Measurements from ENCODE around the gene MEGF8. TPM values are rescaled to one million over a fixed set of nuclear protein-coding genes. Genes with fewer than 3 reads are reported as not detected.

The MEGF8 gene
- total RNA-seq, 1 experiment from 2014 or later = 6.5 TPM

DNA sequence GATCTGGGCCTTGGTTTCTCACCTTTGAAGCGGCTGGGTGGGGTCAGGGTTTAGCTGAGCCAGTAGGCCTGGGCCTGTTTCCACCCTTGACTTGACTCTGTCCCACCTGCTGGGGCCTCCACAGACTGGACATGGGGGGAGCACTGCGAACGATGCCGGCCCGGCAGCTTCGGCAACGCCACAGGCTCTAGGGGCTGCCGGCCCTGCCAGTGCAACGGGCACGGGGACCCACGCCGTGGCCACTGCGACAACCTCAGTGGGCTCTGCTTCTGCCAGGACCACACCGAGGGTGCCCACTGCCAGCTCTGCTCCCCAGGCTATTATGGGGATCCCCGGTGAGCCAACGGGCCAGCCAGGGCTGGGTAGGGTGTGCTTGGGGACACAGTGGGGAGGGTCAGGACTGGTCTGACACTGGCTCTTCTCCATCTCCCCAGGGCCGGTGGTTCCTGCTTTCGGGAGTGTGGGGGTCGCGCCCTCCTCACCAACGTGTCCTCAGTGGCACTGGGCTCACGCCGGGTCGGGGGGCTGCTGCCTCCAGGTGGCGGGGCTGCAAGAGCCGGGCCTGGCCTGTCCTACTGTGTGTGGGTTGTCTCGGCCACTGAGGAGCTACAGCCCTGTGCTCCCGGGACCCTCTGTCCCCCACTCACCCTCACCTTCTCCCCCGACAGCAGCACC is 28.0 kb downstream of the MEGF8 start:
- Histone ChIP-seq H3K4me1 (ENCODE audit: low read length) (peaks cover 9% of the 10 kb centered on the region), H3K79me2 (ENCODE audit: low read length) (no peaks in the 10 kb centered on the region), H3K27ac (ENCODE audit: low read length) (no peak overlapping the region), H3K9me3 (ENCODE audit: low read length) (no peaks in the 10 kb centered on the region), H3K9ac (ENCODE audit: low read length) (no peak overlapping the region), H2AFZ (ENCODE audit: low read length) (no peak overlapping the region), H3K4me3 (ENCODE audit: low read length) (no peak overlapping the region), H3K36me3 (ENCODE audit: insufficient read depth, low read length) (no peaks in the 10 kb centered on the region), H3K27me3 (ENCODE audit: low read length) (no peaks in the 10 kb centered on the region), H4K20me1 (ENCODE audit: insufficient read depth, low read depth, low read length) (no peaks in the 10 kb centered on the region), H3K9me2 (replicated peaks; ENCODE audit: insufficient read depth, low read length) (no peaks in the 10 kb centered on the region), H3K4me2 (ENCODE audit: low read depth, low read length, poor library complexity, severe bottlenecking) (no peak overlapping the region)
- DNase-seq = no peak

DNA sequence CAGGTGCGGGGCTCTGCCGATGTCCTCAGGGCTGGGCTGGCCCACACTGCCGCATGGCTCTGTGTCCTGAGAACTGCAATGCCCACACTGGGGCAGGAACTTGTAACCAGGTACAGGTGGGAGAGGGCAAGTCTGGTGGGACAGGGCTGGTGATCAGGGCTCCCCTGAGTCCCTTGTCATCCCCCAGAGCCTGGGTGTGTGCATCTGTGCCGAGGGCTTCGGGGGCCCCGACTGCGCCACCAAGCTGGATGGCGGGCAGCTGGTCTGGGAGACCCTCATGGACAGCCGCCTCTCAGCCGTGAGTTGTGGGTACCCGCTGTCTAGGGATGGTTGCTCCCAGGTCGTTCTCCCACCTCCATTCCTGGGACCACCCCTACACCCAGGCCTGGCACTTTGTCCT is 30.5 kb downstream of the MEGF8 start:
- H3K27me3 ChIP-seq (ENCODE audit: low read length) = no peaks in the 10 kb centered on the region
- H3K79me2 ChIP-seq (ENCODE audit: low read length) = no peaks in the 10 kb centered on the region
- no peaks in the 10 kb centered on the region for H3K9me3 ChIP-seq (ENCODE audit: low read length)
- DNase-seq = no peak
- no peaks in the 10 kb centered on the region for H3K9me2 ChIP-seq (replicated peaks; ENCODE audit: insufficient read depth, low read length)
- H3K27ac ChIP-seq (ENCODE audit: low read length) = no peak overlapping the region
- no peak overlapping the region for H3K4me3 ChIP-seq (ENCODE audit: low read length)
- no peak overlapping the region for H2AFZ ChIP-seq (ENCODE audit: low read length)
- no peaks in the 10 kb centered on the region for H4K20me1 ChIP-seq (ENCODE audit: insufficient read depth, low read depth, low read length)
- H3K4me2 ChIP-seq (ENCODE audit: low read depth, low read length, poor library complexity, severe bottlenecking) = no peak overlapping the region
- peaks cover 9% of the 10 kb centered on the region for H3K4me1 ChIP-seq (ENCODE audit: low read length)
- no peaks in the 10 kb centered on the region for H3K36me3 ChIP-seq (ENCODE audit: insufficient read depth, low read length)
- no peak overlapping the region for H3K9ac ChIP-seq (ENCODE audit: low read length)

DNA sequence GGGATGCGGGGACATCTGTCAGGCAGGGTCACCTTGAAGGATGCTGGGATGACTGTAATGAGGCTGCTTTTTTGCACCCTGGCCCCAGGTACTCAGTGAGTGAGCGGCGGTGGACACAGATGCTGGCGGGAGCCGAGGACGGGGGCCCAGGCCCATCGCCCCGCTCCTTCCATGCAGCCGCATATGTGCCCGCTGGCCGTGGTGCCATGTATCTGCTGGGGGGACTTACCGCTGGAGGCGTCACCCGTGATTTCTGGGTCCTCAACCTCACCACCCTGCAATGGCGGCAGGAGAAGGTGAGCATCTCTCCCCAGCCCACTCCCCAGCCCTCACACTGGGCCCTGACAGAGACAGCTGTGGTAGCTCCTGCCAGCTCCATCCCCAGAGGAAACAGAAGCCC is 31.3 kb downstream of the MEGF8 start:
- Histone ChIP-seq H3K9ac (ENCODE audit: low read length) (no peak overlapping the region), H3K36me3 (ENCODE audit: insufficient read depth, low read length) (no peaks in the 10 kb centered on the region), H3K9me2 (replicated peaks; ENCODE audit: insufficient read depth, low read length) (no peaks in the 10 kb centered on the region), H3K4me3 (ENCODE audit: low read length) (no peak overlapping the region), H3K79me2 (ENCODE audit: low read length) (no peaks in the 10 kb centered on the region), H3K27ac (ENCODE audit: low read length) (no peak overlapping the region), H3K27me3 (ENCODE audit: low read length) (no peaks in the 10 kb centered on the region), H3K4me1 (ENCODE audit: low read length) (peaks cover 9% of the 10 kb centered on the region), H3K4me2 (ENCODE audit: low read depth, low read length, poor library complexity, severe bottlenecking) (no peak overlapping the region), H3K9me3 (ENCODE audit: low read length) (no peaks in the 10 kb centered on the region), H2AFZ (ENCODE audit: low read length) (no peak overlapping the region), H4K20me1 (ENCODE audit: insufficient read depth, low read depth, low read length) (no peaks in the 10 kb centered on the region)
- DNase-seq = no peak

- no peaks in the 10 kb centered on the region for H3K36me3 ChIP-seq (ENCODE audit: insufficient read depth, low read length)
These were observed 31.9 kb downstream of the MEGF8 start for GRCh38 chr19:42357290-42357689.

GRCh38 chr19:42360787-42361544 is 35.5 kb downstream of the MEGF8 start:
- H3K4me3 ChIP-seq (ENCODE audit: low read length) = no peak overlapping the region
- H3K9me2 ChIP-seq (replicated peaks; ENCODE audit: insufficient read depth, low read length) = no peaks in the 10 kb centered on the region
- no peaks in the 10 kb centered on the region for H4K20me1 ChIP-seq (ENCODE audit: insufficient read depth, low read depth, low read length)
- H3K36me3 ChIP-seq (ENCODE audit: insufficient read depth, low read length) = peaks cover 6% of the 10 kb centered on the region; the same call in 1 of the 2 replicates
- no peak overlapping the region for H3K9ac ChIP-seq (ENCODE audit: low read length)
- peaks cover 15% of the 10 kb centered on the region for H3K4me1 ChIP-seq (ENCODE audit: low read length)
- no peak overlapping the region for H2AFZ ChIP-seq (ENCODE audit: low read length)
- no peaks in the 10 kb centered on the region for H3K9me3 ChIP-seq (ENCODE audit: low read length)
- no peak for DNase-seq
- H3K27me3 ChIP-seq (ENCODE audit: low read length) = no peaks in the 10 kb centered on the region
- H3K79me2 ChIP-seq (ENCODE audit: low read length) = no peaks in the 10 kb centered on the region
- no peak overlapping the region for H3K4me2 ChIP-seq (ENCODE audit: low read depth, low read length, poor library complexity, severe bottlenecking)
- H3K27ac ChIP-seq (ENCODE audit: low read length) = no peak overlapping the region

More at GRCh38 chr19:42357290-42357689, 31.9 kb downstream of the MEGF8 start:
- H4K20me1 ChIP-seq (ENCODE audit: insufficient read depth, low read depth, low read length) = no peaks in the 10 kb centered on the region
- H3K9me2 ChIP-seq (replicated peaks; ENCODE audit: insufficient read depth, low read length) = no peaks in the 10 kb centered on the region
- no peak overlapping the region for H3K4me3 ChIP-seq (ENCODE audit: low read length)
- peaks cover 3% of the 10 kb centered on the region for H3K4me1 ChIP-seq (ENCODE audit: low read length)
- no peak overlapping the region for H2AFZ ChIP-seq (ENCODE audit: low read length)
- H3K4me2 ChIP-seq (ENCODE audit: low read depth, low read length, poor library complexity, severe bottlenecking) = no peak overlapping the region
- DNase-seq = no peak
- no peaks in the 10 kb centered on the region for H3K9me3 ChIP-seq (ENCODE audit: low read length)
- no peaks in the 10 kb centered on the region for H3K79me2 ChIP-seq (ENCODE audit: low read length)
- no peak overlapping the region for H3K9ac ChIP-seq (ENCODE audit: low read length)
- no peaks in the 10 kb centered on the region for H3K27me3 ChIP-seq (ENCODE audit: low read length)
- no peak overlapping the region for H3K27ac ChIP-seq (ENCODE audit: low read length)

DNA sequence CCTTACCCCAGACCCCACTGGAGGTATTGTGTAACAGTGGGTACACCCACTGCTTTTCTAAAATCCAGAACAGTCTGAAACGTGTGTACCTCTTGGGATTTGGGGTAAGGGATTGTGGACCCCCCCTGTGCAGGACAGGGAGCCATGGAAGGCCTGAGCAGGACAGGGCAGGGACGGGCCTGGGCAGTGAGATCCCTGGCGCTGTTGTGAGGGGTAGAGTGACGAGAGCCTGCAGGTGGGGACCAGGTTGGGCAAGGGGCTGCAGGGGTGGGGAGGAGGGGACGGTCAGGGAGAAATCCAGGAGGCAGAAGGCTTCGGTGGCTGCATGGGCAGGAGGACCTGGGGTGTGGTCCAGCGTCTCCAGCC is 36.1 kb downstream of the MEGF8 start:
- Histone ChIP-seq H3K36me3 (ENCODE audit: insufficient read depth, low read length) (peaks cover 6% of the 10 kb centered on the region; the same call in 1 of the 2 replicates), H3K79me2 (ENCODE audit: low read length) (no peaks in the 10 kb centered on the region), H3K9ac (ENCODE audit: low read length) (no peak overlapping the region), H2AFZ (ENCODE audit: low read length) (no peak overlapping the region), H3K4me1 (ENCODE audit: low read length) (peaks cover 17% of the 10 kb centered on the region), H3K27ac (ENCODE audit: low read length) (no peak overlapping the region), H3K27me3 (ENCODE audit: low read length) (no peaks in the 10 kb centered on the region), H4K20me1 (ENCODE audit: insufficient read depth, low read depth, low read length) (no peaks in the 10 kb centered on the region), H3K4me3 (ENCODE audit: low read length) (no peak overlapping the region), H3K4me2 (ENCODE audit: low read depth, low read length, poor library complexity, severe bottlenecking) (no peak overlapping the region), H3K9me3 (ENCODE audit: low read length) (no peaks in the 10 kb centered on the region), H3K9me2 (replicated peaks; ENCODE audit: insufficient read depth, low read length) (no peaks in the 10 kb centered on the region)
- no peak for DNase-seq

DNA sequence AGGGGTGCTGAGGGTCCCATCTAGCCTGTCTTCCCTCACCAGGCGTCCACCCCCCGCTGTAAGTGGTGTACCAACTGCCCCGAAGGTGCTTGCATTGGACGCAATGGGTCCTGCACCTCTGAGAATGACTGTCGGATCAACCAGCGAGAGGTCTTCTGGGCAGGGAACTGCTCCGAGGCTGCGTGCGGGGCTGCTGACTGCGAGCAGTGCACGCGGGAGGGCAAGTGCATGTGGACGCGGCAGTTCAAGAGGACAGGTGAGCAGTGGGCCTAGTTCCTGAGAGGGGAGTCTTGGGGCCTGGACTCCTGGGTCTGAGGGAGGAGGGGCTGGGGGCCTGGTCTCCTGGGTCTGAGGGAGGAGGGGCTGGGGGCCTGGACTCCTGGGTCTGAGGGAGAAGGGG is 36.9 kb downstream of the MEGF8 start:
- no peak overlapping the region for H3K27ac ChIP-seq (ENCODE audit: low read length)
- peaks cover 21% of the 10 kb centered on the region for H3K4me1 ChIP-seq (ENCODE audit: low read length)
- no peak overlapping the region for H3K9ac ChIP-seq (ENCODE audit: low read length)
- no peak overlapping the region for H2AFZ ChIP-seq (ENCODE audit: low read length)
- no peak overlapping the region for H3K4me2 ChIP-seq (ENCODE audit: low read depth, low read length, poor library complexity, severe bottlenecking)
- no peak overlapping the region for H3K4me3 ChIP-seq (ENCODE audit: low read length)
- H3K36me3 ChIP-seq (ENCODE audit: insufficient read depth, low read length) = peaks cover 6% of the 10 kb centered on the region; the same call in 1 of the 2 replicates
- no peak for DNase-seq
- no peaks in the 10 kb centered on the region for H3K79me2 ChIP-seq (ENCODE audit: low read length)
- H3K9me2 ChIP-seq (replicated peaks; ENCODE audit: insufficient read depth, low read length) = no peaks in the 10 kb centered on the region
- H3K9me3 ChIP-seq (ENCODE audit: low read length) = no peaks in the 10 kb centered on the region
- no peaks in the 10 kb centered on the region for H3K27me3 ChIP-seq (ENCODE audit: low read length)
- no peaks in the 10 kb centered on the region for H4K20me1 ChIP-seq (ENCODE audit: insufficient read depth, low read depth, low read length)

- Histone ChIP-seq H3K9ac (ENCODE audit: low read length) (no peak overlapping the region), H3K9me3 (ENCODE audit: low read length) (no peaks in the 10 kb centered on the region), H3K4me3 (ENCODE audit: low read length) (no peak overlapping the region), H3K27ac (ENCODE audit: low read length) (0 out of 2 replicates have a peak overlapping the region, but pooled peaks have one; percentile 3), H4K20me1 (ENCODE audit: insufficient read depth, low read depth, low read length) (no peaks in the 10 kb centered on the region), H3K27me3 (ENCODE audit: low read length) (no peaks in the 10 kb centered on the region), H3K4me2 (ENCODE audit: low read depth, low read length, poor library complexity, severe bottlenecking) (no peak overlapping the region), H3K36me3 (ENCODE audit: insufficient read depth, low read length) (peaks cover 6% of the 10 kb centered on the region; the same call in 1 of the 2 replicates), H3K4me1 (ENCODE audit: low read length) (peaks cover 21% of the 10 kb centered on the region), H3K79me2 (ENCODE audit: low read length) (no peaks in the 10 kb centered on the region), H3K9me2 (replicated peaks; ENCODE audit: insufficient read depth, low read length) (no peaks in the 10 kb centered on the region), H2AFZ (ENCODE audit: low read length) (no peak overlapping the region)
- no peak for DNase-seq
These were observed 37.5 kb downstream of the MEGF8 start for GRCh38 chr19:42362891-42363440.

All from Karpas-422 (cell line).